ENCODE measurements around the gene UQCRH.

GRCh38 chr1:46263146-46263545 is 40.4 kb upstream of the UQCRH start:
- TF ChIP-seq CTCF (IDR thresholded peaks at IDR 0.05; ENCODE audit: low read length) (no peak), EZH2 (IDR thresholded peaks at IDR 0.05; ENCODE audit: borderline replicate concordance, low read length) (no peak)
